ENCODE measurements around the gene FLVCR1.

- TF ChIP-seq SIN3A (IDR thresholded peaks at IDR 0.05; ENCODE audit: borderline replicate concordance, insufficient read depth, low read length) (no peak), REST (IDR thresholded peaks at IDR 0.05; ENCODE audit: insufficient read depth in 1 of 2, low read depth in 2 of 2, low read length in 2 of 2) (no peak)
Measured at GRCh38 chr1:212828395-212828794, 29.7 kb upstream of the FLVCR1 start.
